NCI-H345 treated with DMSO at 0.1 percent for 48 hours (cell line): ENCODE measurements around the gene CAMTA1.

Source experiments
- DNase-seq: peaks from one replicate; lab custom pipeline; 2025; ENCODE audit not compliant: unreplicated experiment; lab: John Stamatoyannopoulos, UW

CAMTA1 gene

GRCh38 chr1:7648761-7649384 lies 863.6 kb downstream of the CAMTA1 start:
- DNase-seq, result no peak

GRCh38 chr1:7650801-7651200 lies 865.5 kb downstream of the CAMTA1 start:
- DNase-seq, result peak; percentile 30

- DNase-seq, result no peak
These were observed 865.9 kb downstream of the CAMTA1 start for GRCh38 chr1:7651203-7651602.

GRCh38 chr1:7652061-7652460 lies 866.8 kb downstream of the CAMTA1 start:
- DNase-seq, result no peak

DNA sequence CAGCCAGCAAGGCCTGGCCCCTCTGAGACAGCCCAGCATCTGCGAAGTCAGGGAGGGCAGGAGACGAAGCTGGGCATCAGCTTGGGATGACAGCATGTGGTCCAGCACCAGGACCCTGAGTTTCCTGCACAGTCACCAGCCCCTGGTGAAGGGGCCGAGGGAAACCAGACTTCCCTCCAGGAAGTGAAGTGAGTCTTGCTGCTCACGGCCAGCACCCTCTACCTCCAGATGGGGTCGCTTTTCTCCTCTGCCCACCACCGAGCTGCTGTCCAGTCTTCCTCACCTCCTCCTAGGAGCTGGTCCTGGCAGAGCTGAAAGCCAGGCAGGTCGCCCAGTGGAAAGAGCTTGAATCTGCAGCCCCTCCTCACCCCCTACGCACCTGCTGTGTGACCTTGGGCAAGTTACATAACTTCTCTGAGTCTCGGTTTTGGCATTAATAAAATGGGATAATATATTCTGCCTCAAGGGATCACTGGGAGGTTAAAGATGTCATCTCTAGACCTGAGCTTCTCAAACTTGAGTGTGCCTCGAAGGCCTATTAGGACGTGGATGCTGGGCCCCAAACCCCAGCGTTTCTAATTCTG lies 867.4 kb downstream of the CAMTA1 start:
- DNase-seq, result no peak

DNA sequence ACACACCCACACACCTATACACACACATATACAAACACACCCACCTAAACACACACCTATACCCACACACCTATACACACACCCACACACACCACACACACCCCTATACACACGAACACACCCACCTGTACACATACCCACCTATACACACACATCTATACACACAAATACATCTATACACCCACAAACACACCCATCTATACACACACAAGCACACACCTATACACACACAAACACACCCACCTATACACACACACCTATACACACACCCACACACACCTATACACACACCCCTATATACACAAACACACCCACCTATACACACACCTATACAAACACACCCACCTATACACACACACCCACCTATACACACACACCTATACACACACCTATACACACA lies 869.5 kb downstream of the CAMTA1 start:
- DNase-seq, result no peak

DNA sequence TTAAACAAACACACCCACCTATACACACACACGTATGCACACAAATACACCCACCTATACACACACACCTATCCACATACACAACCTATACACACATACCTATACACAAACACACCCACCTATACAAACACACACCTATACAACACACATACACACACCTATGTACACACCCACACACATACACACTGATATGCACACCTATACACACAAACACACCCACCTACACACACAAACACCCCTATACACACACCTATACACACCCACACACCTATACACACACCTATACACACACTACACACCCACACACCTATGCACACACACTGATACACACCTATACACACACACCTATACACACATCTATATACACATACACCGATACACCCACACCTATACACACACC lies 870.1 kb downstream of the CAMTA1 start:
- DNase-seq, result no peak

- peak; percentile 26 for DNase-seq
These were observed 871.4 kb downstream of the CAMTA1 start for GRCh38 chr1:7656557-7657215.

GRCh38 chr1:7657287-7658016 lies 872.2 kb downstream of the CAMTA1 start:
- DNase-seq, result no peak

GRCh38 chr1:7658099-7658498 lies 872.8 kb downstream of the CAMTA1 start:
- DNase-seq, result no peak

GRCh38 chr1:7659514-7659913 lies 874.3 kb downstream of the CAMTA1 start:
- no peak for DNase-seq

DNA sequence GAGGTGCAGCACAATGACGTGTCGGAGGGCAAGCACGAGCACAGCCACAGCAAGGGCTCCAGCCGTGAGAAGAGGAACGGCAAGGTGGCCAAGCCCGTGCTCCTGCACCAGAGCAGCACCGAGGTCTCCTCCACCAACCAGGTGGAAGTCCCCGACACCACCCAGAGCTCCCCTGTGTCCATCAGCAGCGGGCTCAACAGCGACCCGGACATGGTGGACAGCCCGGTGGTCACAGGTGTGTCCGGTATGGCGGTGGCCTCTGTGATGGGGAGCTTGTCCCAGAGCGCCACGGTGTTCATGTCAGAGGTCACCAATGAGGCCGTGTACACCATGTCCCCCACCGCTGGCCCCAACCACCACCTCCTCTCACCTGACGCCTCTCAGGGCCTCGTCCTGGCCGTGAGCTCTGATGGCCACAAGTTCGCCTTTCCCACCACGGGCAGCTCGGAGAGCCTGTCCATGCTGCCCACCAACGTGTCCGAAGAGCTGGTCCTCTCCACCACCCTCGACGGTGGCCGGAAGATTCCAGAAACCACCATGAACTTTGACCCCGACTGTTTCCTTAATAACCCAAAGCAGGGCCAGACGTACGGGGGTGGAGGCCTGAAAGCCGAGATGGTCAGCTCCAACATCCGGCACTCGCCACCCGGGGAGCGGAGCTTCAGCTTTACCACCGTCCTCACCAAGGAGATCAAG lies 878.3 kb downstream of the CAMTA1 start:
- no peak for DNase-seq

- no peak for DNase-seq
These were observed 879.1 kb downstream of the CAMTA1 start for GRCh38 chr1:7664147-7664892.

GRCh38 chr1:7664893-7665250 lies 879.6 kb downstream of the CAMTA1 start:
- no peak for DNase-seq

DNA sequence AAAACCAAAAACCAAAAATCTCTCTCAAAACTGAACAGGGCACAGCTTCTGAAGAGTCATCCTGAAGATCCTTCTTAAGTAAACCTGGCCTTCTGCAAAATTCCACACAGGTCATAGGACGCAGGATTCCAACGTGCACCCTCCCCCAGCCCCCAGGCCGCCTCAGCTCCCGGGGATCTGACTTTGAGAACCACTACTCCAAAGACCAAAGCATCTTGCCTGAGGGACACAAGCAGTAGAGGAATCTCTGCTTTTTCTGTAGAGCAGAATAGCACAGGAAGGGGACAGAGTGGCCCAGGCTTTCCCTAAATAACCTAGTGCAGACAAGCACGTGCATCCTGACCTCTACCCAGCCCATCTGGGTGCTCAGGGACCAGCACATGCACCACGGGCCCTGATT lies 881.0 kb downstream of the CAMTA1 start:
- no peak for DNase-seq

- DNase-seq, result no peak
These were observed 881.9 kb downstream of the CAMTA1 start for GRCh38 chr1:7667159-7667558.

DNA sequence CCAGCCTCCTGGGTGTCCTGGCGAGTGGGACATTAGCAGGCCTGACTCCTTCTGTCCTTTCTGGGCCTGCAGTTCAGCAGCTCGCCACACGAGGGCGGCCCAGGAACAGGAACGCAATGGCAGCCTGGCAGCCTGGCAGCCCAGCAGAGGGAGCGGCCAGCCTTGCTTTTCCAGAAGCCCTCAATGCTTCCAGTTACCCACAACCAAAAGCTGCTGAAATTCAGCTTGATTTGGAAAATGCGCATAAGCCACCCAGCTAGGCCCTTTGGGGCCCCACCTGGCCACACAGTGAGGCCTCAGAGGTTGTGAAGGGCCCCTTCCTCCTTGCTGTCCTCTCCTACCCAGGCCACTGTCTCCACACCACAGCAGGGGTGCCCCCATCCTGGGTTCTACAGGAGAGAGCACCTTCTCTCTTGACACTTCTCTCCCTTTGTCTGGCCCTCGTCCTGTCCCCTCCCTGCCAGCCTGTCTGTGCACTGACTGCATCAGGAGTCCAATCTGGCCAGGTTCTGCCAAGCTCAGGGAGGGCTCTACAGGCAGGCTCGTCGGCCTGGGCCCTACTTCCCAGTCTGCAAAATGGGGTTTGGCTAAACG lies 882.5 kb downstream of the CAMTA1 start:
- peak; percentile 65 for DNase-seq

GRCh38 chr1:7669559-7670311 lies 884.5 kb downstream of the CAMTA1 start:
- peak; percentile 44 for DNase-seq

GRCh38 chr1:7670334-7671145 lies 885.3 kb downstream of the CAMTA1 start:
- DNase-seq, result no peak
